RPMI7951 (cell line): ENCODE data around the gene ABCD3. TPM values are rescaled to one million over a fixed set of nuclear protein-coding genes. Genes with fewer than 3 reads are reported as not detected.
"Not testable (repeated sequence)": the region's sequence is repeated elsewhere in the genome, so short reads cannot be mapped to it uniquely, and the experiment has no call there.

Experiments
- DNase-seq: peaks from one replicate; pipeline ENCODE4 v3.0.0-alpha.2; 2012; ENCODE audit warnings: low read depth
- total RNA-seq: library from RNA; depleted of rRNA; stranded (reverse); fragments of >200 nt; shearing (Covaris generic); gene quantifications from 2 replicates; pipeline ENCODE4 v1.2.3, GENCODE V29; 2014

The ABCD3 gene
- total RNA-seq, 1 experiment from 2014 or later = 60.8 TPM

GRCh38 chr1:94413311-94413710 is 4.9 kb upstream of the ABCD3 start:
- DNase-seq = no peak

GRCh38 chr1:94416901-94417727 is 1.1 kb upstream of the ABCD3 start:
- DNase-seq = peak; percentile 71

GRCh38 chr1:94417728-94417977 is 536 bp upstream of the ABCD3 start:
- DNase-seq = no peak

- peak; percentile 79 for DNase-seq
Measured at GRCh38 chr1:94418664-94419655, 771 bp downstream of the ABCD3 start.

GRCh38 chr1:94422115-94422820 is 4.1 kb downstream of the ABCD3 start:
- DNase-seq = peak; percentile 53

GRCh38 chr1:94425821-94426484 is 7.8 kb downstream of the ABCD3 start:
- no peak for DNase-seq

GRCh38 chr1:94426485-94426870 is 8.3 kb downstream of the ABCD3 start:
- not testable (repeated sequence) for DNase-seq

- no peak for DNase-seq
Measured at GRCh38 chr1:94428441-94428840, 10.3 kb downstream of the ABCD3 start.

- DNase-seq = peak; percentile 26
Measured at GRCh38 chr1:94428927-94429528, 10.8 kb downstream of the ABCD3 start.

GRCh38 chr1:94430066-94430465 is 11.9 kb downstream of the ABCD3 start:
- DNase-seq = not testable (repeated sequence)

GRCh38 chr1:94433866-94434265 is 15.7 kb downstream of the ABCD3 start:
- DNase-seq = no peak

- DNase-seq = no peak
Measured at GRCh38 chr1:94434365-94435045, 16.3 kb downstream of the ABCD3 start.

GRCh38 chr1:94438692-94439276 is 20.6 kb downstream of the ABCD3 start:
- DNase-seq = no peak

GRCh38 chr1:94440088-94440487 is 21.9 kb downstream of the ABCD3 start:
- DNase-seq = no peak

- not testable (repeated sequence) for DNase-seq
Measured at GRCh38 chr1:94443067-94443466, 24.9 kb downstream of the ABCD3 start.

GRCh38 chr1:94444819-94445218 is 26.6 kb downstream of the ABCD3 start:
- not testable (repeated sequence) for DNase-seq

GRCh38 chr1:94445733-94446132 is 27.5 kb downstream of the ABCD3 start:
- not testable (repeated sequence) for DNase-seq

- DNase-seq = not testable (repeated sequence)
Measured at GRCh38 chr1:94446177-94446576, 28.0 kb downstream of the ABCD3 start.

GRCh38 chr1:94448741-94449140 is 30.6 kb downstream of the ABCD3 start:
- DNase-seq = not testable (repeated sequence)

GRCh38 chr1:94456736-94457135 is 38.5 kb downstream of the ABCD3 start:
- DNase-seq = no peak
